Upper lobe of right lung (tissue), 1 donor: ENCODE results near the gene WDR77. TPM values are rescaled to one million over a fixed set of nuclear protein-coding genes. Genes with fewer than 3 reads are reported as not detected.

Experiments used
- ATAC-seq: fragments of 200-7000 bp; cut with Tn5 transposase; one replicate; pipeline ENCODE4 v1.9.1; 2020; ENCODE audit warnings: mild to moderate bottlenecking, moderate library complexity
- DNase-seq: peaks from one replicate; pipeline ENCODE4 v3.0.0-alpha.2; 2020
- H3K27ac ChIP-seq: fragments of 200-600 bp; one replicate; pipeline ENCODE4 v1.8.0; 2022
- H3K27me3 ChIP-seq: fragments of 200-600 bp; one replicate; pipeline ENCODE4 v1.8.0; 2022; ENCODE audit warnings: mild to moderate bottlenecking
- H3K36me3 ChIP-seq: fragments of 200-600 bp; one replicate; pipeline ENCODE4 v1.8.0; 2022
- H3K4me1 ChIP-seq: fragments of 200-600 bp; one replicate; pipeline ENCODE4 v1.8.0; 2022
- H3K4me3 ChIP-seq: fragments of 200-600 bp; one replicate; pipeline ENCODE4 v1.8.0; 2022; ENCODE audit warnings: mild to moderate bottlenecking
- H3K9me3 ChIP-seq: fragments of 200-600 bp; one replicate; pipeline ENCODE4 v1.8.0; 2022
- CTCF ChIP-seq: fragments of 200-600 bp; IDR thresholded peaks from one replicate; pipeline ENCODE4 v1.8.0; 2022; ENCODE audit warnings: antibody characterized with exemption
- intact Hi-C: fragments of 100-400 bp; cut with DNase I; formaldehyde crosslinking; loops from one replicate; pipeline ENCODE4 v1.11.0; 2022
- total RNA-seq: library from RNA; stranded (reverse); fragmentation: NEBNext Ultra II Directional; extraction: Animal tissue kit (Norgen Biotek cat#: 25700); gene quantifications from one replicate; pipeline ENCODE4 v1.2.1, GENCODE V29; 2021
- donor health status: DM: no; HTN: yes; CAD: no; lungs with severe emphysema.

WDR77 gene
- total RNA-seq, 1 donor from 2014 or later: 20.1 TPM

GRCh38 chr1:111407301-111407700, 41.8 kb downstream of the WDR77 start:
- H3K4me1 ChIP-seq: peaks cover 6% of the 10 kb centered on the region
- ATAC-seq (no peak), DNase-seq (no peak)
- H3K36me3 ChIP-seq: no peaks in the 10 kb centered on the region
- no peak for TF ChIP-seq CTCF
- no peaks in the 10 kb centered on the region for H3K9me3 ChIP-seq
- H3K4me3 ChIP-seq: no peak overlapping the region
- no peaks in the 10 kb centered on the region for H3K27me3 ChIP-seq
- intact Hi-C loops: no loop called here
- H3K27ac ChIP-seq: no peak overlapping the region

GRCh38 chr1:111406321-111406768, 42.7 kb downstream of the WDR77 start:
- H3K9me3 ChIP-seq: no peaks in the 10 kb centered on the region
- no peak overlapping the region for H3K4me3 ChIP-seq
- no peaks in the 10 kb centered on the region for H3K36me3 ChIP-seq
- no peak for TF ChIP-seq CTCF
- DNase-seq (no peak), ATAC-seq (peak; percentile 88)
- H3K27me3 ChIP-seq: no peaks in the 10 kb centered on the region
- peaks cover 6% of the 10 kb centered on the region for H3K4me1 ChIP-seq
- no peak overlapping the region for H3K27ac ChIP-seq
- intact Hi-C loops: no loop called here

GRCh38 chr1:111404588-111404987, 44.5 kb downstream of the WDR77 start:
- no peak for ATAC-seq
- Histone ChIP-seq H3K4me1 (peaks cover 6% of the 10 kb centered on the region), H3K27me3 (no peaks in the 10 kb centered on the region), H3K4me3 (no peak overlapping the region), H3K9me3 (no peaks in the 10 kb centered on the region), H3K27ac (no peak overlapping the region), H3K36me3 (no peaks in the 10 kb centered on the region)
- DNase-seq: no peak
- intact Hi-C loops: no loop called here
- no peak for TF ChIP-seq CTCF

GRCh38 chr1:111402083-111402482, 47.0 kb downstream of the WDR77 start:
- Histone ChIP-seq H3K27me3 (no peaks in the 10 kb centered on the region), H3K4me3 (no peak overlapping the region), H3K4me1 (peaks cover 6% of the 10 kb centered on the region), H3K36me3 (no peaks in the 10 kb centered on the region), H3K27ac (no peak overlapping the region), H3K9me3 (no peaks in the 10 kb centered on the region)
- DNase-seq: no peak
- ATAC-seq: no peak
- no peak for TF ChIP-seq CTCF
- intact Hi-C loops: no loop called here

- ATAC-seq: peak; percentile 72
- Histone ChIP-seq H3K4me3 (no peak overlapping the region), H3K4me1 (no peaks in the 10 kb centered on the region), H3K27ac (no peak overlapping the region), H3K27me3 (no peaks in the 10 kb centered on the region), H3K9me3 (no peaks in the 10 kb centered on the region), H3K36me3 (no peaks in the 10 kb centered on the region)
- peak; percentile 79 for TF ChIP-seq CTCF
- DNase-seq: no peak
- intact Hi-C loops: no loop called here
Measured at GRCh38 chr1:111399792-111400610, 49.1 kb downstream of the WDR77 start.
